GM18511 (cell line): ENCODE measurements around the gene CASP9.

Experiments used
- ATAC-seq: cut with Tn5 transposase; IDR thresholded peaks from one replicate; pipeline ENCODE4 v1.9.1; 2021; ENCODE audit warnings: mild to moderate bottlenecking, moderate library complexity; ENCODE audit not compliant: unreplicated experiment

CASP9 gene

GRCh38 chr1:15451014-15451722, 72.8 kb downstream of the CASP9 start:
- no peak for ATAC-seq

DNA sequence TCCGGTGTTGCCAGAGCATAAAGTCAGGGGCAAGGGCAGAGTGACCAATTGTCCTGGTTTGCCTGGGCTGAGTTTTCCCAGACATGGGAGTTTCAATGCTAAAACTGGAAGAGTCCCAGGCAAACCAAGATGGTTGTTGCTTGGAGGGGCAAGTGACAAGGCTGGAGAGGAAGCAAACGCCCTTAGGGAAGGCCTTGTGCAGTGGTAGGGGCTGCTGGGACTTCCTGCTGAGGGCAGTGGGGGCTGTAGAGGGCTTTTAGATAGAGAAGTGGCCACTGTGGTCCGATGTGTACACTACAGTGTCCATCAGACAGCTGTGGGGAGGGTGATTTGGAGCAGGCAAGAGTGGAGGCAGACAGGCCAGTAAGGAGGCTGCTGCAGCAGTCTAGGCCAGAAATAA, 74.4 kb downstream of the CASP9 start:
- no peak for ATAC-seq

GRCh38 chr1:15448877-15449462, 75.0 kb downstream of the CASP9 start:
- no peak for ATAC-seq

- no peak for ATAC-seq
These were observed 77.8 kb downstream of the CASP9 start for GRCh38 chr1:15446212-15446611.

DNA sequence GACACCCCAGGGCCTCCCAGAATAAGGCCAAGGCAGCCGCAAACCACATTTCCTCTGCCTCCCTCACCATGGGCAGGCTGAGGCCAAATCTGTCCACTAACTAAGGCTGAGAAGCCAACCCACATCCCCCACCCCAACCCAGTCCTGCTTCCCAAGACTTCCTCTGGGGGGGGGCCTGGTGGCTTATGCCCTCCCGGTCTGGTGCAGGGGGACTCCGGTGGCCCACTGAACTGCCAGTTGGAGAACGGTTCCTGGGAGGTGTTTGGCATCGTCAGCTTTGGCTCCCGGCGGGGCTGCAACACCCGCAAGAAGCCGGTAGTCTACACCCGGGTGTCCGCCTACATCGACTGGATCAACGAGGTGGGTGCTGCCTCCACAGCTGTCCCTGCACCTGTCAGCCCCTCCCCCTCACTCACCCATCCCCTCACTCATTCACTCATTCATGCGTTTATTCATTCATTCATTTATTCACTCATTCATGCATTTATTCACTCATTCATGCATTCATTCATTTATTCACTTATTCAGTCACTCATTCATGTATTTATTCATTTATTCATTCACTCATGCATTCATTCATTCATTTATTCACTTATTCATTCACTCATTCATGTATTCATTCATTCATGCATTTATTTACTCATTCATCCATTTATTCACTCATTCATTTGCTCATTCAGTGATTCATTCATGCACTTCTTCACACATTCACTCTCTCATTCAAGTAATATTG, 78.5 kb downstream of the CASP9 start:
- no peak for ATAC-seq

- ATAC-seq = no peak
These were observed 79.3 kb downstream of the CASP9 start for GRCh38 chr1:15444468-15445389.

DNA sequence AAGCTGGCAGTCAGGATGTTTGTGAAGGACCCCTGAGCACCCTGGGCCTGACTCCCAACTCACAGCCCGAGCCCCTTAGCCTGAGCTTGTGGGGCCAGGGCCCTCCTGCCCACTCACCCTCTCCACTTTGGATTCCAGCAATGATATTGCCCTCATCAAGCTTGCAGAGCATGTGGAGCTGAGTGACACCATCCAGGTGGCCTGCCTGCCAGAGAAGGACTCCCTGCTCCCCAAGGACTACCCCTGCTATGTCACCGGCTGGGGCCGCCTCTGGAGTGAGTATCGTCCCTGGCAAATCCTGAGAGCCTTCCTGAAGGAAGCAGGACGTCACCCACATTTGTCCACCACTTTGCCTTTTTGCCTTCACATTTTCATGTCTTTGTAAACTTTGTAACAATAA, 80.7 kb downstream of the CASP9 start:
- ATAC-seq = no peak

DNA sequence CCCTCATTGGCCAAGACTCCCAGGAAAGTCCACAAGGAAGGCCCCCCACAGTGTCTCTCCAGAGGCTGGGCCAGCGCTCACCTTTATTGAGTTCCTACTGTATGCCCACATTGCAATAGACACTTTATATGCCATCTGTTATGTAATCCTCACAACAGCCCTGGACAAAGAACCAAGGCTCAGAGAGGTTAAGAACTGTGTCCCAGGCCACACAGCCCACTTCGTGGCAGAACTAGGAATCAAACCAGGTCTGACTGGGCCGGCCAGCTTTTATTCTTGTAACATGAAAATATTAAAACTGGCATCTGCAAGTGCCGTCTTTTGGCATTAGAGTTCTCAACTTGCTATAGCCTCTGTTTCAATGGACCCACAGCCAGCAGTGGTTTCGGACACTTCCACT, 81.3 kb downstream of the CASP9 start:
- no peak for ATAC-seq

DNA sequence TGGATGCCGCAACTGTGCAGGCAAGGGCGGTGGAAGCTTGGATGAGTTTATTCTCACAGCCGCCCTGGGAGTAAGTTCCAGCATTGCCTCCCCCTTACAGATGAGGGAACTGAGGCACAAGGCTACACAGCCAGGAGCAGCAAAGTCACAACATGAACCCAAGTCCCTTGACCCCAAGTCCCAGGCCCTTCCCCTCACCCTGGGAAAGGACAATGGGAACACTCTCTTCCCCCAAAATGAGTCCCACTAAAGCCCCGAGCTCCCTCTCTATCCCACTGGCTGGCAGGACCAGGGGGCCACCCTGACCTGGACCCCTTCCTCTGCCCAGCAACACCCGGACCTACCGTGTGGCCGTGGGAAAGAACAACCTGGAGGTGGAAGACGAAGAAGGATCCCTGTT, 81.9 kb downstream of the CASP9 start:
- ATAC-seq = no peak
